ENCODE results near the gene PLCB4. TPM values are rescaled to one million over a fixed set of nuclear protein-coding genes. Genes with fewer than 3 reads are reported as not detected.

The PLCB4 gene
- polyA plus RNA-seq, 3 donors: not detected

DNA sequence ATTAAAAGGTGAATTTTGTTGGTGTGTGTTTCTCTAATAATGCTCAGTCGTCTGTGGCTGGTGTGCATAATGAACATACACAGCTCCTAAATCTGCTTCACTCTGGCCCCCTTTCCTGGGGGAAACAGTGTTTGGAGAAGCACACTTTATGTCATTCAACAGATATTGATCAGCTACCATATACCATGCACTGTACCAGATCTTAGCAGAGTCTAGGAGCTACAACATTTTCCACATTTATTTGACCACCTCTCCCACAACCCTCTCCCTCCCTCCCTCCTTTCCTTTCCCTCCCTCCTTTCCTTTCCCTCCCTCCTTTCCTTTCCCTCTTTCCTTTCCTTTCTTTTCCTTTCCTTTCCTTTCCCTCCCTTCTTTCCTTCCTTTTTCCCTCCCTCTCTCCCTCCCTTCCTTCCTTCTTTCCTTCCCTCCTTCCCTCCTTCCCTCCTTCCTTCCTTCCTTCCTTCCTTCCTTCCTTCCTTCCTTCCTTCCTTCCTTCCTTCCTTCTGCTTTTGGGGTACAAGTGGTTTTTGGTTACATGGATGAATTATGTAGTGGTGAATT is 85.7 kb downstream of the PLCB4 start:
- no peaks in the 10 kb centered on the region for H3K36me3 Mint-ChIP-seq

GRCh38 chr20:9156529-9157280 is 87.8 kb downstream of the PLCB4 start:
- no peaks in the 10 kb centered on the region for H4K20me1 ChIP-seq (ENCODE audit: insufficient read depth, low read length)
- H3K36me3 ChIP-seq (replicated peaks in 1 of 2; ENCODE audit: control insufficient read depth in 1 of 2, insufficient read depth in 2 of 2, low read length in 2 of 2): no peaks in the 10 kb centered on the region
- Mint-ChIP-seq H3K4me1 (peaks cover 11% of the 10 kb centered on the region), H3K27ac (no peak overlapping the region), H3K27me3 (ENCODE audit: low read depth in 3 of 3) (peaks cover 0 to 2% (median 0%) of the 10 kb centered on the region in 3 donors), H3K4me3 (no peak overlapping the region), H3K9me3 (peaks cover 4 to 14% (median 8%) of the 10 kb centered on the region in 7 donors), H3K36me3 (no peaks in the 10 kb centered on the region)
- no peak overlapping the region for H3K4me3 ChIP-seq (replicated peaks in 1 of 3; ENCODE audit: low read depth in 2 of 3, low read length in 3 of 3)
- no peak overlapping the region for H3K9ac ChIP-seq (ENCODE audit: insufficient read depth, low read length, poor library complexity, severe bottlenecking)
- H3K79me2 ChIP-seq (ENCODE audit: insufficient read depth, low read length): no peaks in the 10 kb centered on the region
- DNase-seq: no peak
- no peak overlapping the region for H2AFZ ChIP-seq (ENCODE audit: insufficient read depth, low read depth, low read length, poor library complexity, severe bottlenecking)
- intact Hi-C loops (cut with micrococcal nuclease): no loop called here
- no peak overlapping the region for H3K4me2 ChIP-seq (replicated peaks; ENCODE audit: extremely low read depth, low read length, poor library complexity, severe bottlenecking)
- H3K9me3 ChIP-seq (replicated peaks in 1 of 2; ENCODE audit: control insufficient read depth in 1 of 2, insufficient read depth in 1 of 2, low read length in 2 of 2): peaks cover 0 to 8% of the 10 kb centered on the region in 2 donors
- WGBS (ENCODE audit: insufficient coverage): no CpG with 5 or more reads among the region's 4 CpGs
- no peaks in the 10 kb centered on the region for H3K27me3 ChIP-seq (ENCODE audit: control insufficient read depth in 2 of 2, insufficient read depth in 2 of 2, low read length in 2 of 2)
- H3K4me1 ChIP-seq (ENCODE audit: control insufficient read depth in 1 of 2, insufficient read depth in 2 of 2, low read length in 2 of 2): no peaks in the 10 kb centered on the region
- TF ChIP-seq CTCF (IDR thresholded peaks at IDR 0.05): no peak
- no peak overlapping the region for H3K27ac ChIP-seq (ENCODE audit: low read depth in 1 of 2, low read length in 2 of 2)

More for the DNA sequence above, 85.7 kb downstream of the PLCB4 start:
- H3K4me3 ChIP-seq (replicated peaks in 1 of 3; ENCODE audit: low read depth in 2 of 3, low read length in 3 of 3): no peak overlapping the region
- Mint-ChIP-seq H3K27ac (no peak overlapping the region), H3K4me3 (no peak overlapping the region), H3K27me3 (ENCODE audit: low read depth in 3 of 3) (peaks cover 0 to 2% (median 0%) of the 10 kb centered on the region in 3 donors), H3K9me3 (peaks cover 4 to 17% (median 8%) of the 10 kb centered on the region in 7 donors), H3K4me1 (no peaks in the 10 kb centered on the region)
- no peaks in the 10 kb centered on the region for H3K79me2 ChIP-seq (ENCODE audit: insufficient read depth, low read length)
- no peaks in the 10 kb centered on the region for H4K20me1 ChIP-seq (ENCODE audit: insufficient read depth, low read length)
- no peak for TF ChIP-seq CTCF (IDR thresholded peaks at IDR 0.05)
- DNase-seq: no peak
- H3K4me2 ChIP-seq (replicated peaks; ENCODE audit: extremely low read depth, low read length, poor library complexity, severe bottlenecking): no peak overlapping the region
- WGBS (ENCODE audit: insufficient coverage): no CpG with 5 or more reads among the region's 1 CpG
- H3K4me1 ChIP-seq (ENCODE audit: control insufficient read depth in 1 of 2, insufficient read depth in 2 of 2, low read length in 2 of 2): no peaks in the 10 kb centered on the region
- H3K9me3 ChIP-seq (replicated peaks in 1 of 2; ENCODE audit: control insufficient read depth in 1 of 2, insufficient read depth in 1 of 2, low read length in 2 of 2): peaks cover 0 to 8% of the 10 kb centered on the region in 2 donors
- intact Hi-C loops (cut with micrococcal nuclease): no loop called here
- H3K9ac ChIP-seq (ENCODE audit: insufficient read depth, low read length, poor library complexity, severe bottlenecking): no peak overlapping the region
- no peaks in the 10 kb centered on the region for H3K27me3 ChIP-seq (ENCODE audit: control insufficient read depth in 2 of 2, insufficient read depth in 2 of 2, low read length in 2 of 2)
- no peaks in the 10 kb centered on the region for H3K36me3 ChIP-seq (replicated peaks in 1 of 2; ENCODE audit: control insufficient read depth in 1 of 2, insufficient read depth in 2 of 2, low read length in 2 of 2)
- no peak overlapping the region for H2AFZ ChIP-seq (ENCODE audit: insufficient read depth, low read depth, low read length, poor library complexity, severe bottlenecking)
- no peak overlapping the region for H3K27ac ChIP-seq (ENCODE audit: low read depth in 1 of 2, low read length in 2 of 2)

Measured in CD14-positive monocyte (primary cell).